Stimulated activated CD8-positive, alpha-beta memory T cell treated with anti-CD3 and anti-CD28 coated beads, Interleukin-15, amount 100 ng/mL, for 48 hours (primary cell): Measurements from ENCODE around the gene ADCY2.

Experiments
- DNase-seq, 2 donors: peaks; one replicate each; pipeline ENCODE4 v3.0.0-alpha.2; 2020; ENCODE audit warnings: low read depth in 2 of 2

The ADCY2 gene

DNA sequence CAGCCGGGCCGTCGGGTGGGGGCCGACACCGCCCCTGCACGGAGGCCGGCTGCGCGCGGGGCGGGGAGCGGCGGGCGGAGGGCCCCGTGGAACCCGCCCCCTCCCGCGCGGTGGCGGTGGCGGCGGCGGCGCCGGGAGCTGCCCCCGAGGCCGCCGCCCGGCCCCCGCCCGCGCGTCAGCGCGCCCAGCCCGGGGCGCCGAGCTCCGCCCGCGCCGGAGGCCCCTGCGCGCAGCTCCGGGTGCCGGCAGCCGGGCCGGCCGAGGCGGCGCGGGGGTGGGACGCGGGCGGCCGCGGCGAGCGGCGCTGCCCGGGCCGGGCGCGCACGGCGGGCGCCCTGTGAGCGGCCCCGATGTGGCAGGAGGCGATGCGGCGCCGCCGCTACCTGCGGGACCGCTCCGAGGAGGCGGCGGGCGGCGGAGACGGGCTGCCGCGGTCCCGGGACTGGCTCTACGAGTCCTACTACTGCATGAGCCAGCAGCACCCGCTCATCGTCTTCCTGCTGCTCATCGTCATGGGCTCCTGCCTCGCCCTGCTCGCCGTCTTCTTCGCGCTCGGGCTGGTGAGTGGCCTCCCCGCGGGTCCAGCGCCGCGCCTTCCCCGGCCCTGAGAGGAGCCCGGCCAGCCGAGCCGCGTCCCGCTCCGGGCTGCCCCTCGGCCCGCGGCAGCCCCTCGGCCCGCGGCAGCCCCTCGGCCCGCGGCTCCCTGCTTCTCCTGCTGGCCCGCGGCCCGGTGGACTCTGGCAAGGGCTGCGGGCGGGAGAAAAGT, at the start of gene ADCY2:
Gene ADCY2 (plus strand): TSS at position 192 of the 766 bp plus-strand sequence. CDS start 159 bp downstream, at position 351.
- DNase-seq, result no peak

DNA sequence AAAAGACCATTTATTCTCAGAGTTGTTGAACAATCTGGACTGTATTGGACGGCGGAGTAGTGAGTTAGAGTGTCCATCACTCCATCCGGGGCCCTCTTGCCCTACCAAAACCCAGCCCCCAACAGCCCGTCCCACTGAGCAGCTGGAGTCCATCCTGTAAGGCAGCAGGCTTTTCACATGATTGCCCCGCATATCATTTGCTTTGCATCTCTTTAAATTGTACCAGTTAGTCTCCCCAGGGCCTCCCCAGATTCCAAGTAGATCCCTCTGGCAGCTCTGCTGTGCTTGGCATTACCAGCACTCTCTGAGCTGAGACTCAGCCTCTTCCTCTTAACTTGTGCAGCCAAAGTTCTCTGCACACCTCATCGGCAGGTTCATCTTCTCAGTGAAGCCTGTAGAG, 48.6 kb upstream of the ADCY2 start:
- no peak for DNase-seq

- no peak for DNase-seq
Observed at GRCh38 chr5:7348168-7348854, 47.6 kb upstream of the ADCY2 start.

GRCh38 chr5:7361593-7361992, 34.3 kb upstream of the ADCY2 start:
- DNase-seq, result no peak

DNA sequence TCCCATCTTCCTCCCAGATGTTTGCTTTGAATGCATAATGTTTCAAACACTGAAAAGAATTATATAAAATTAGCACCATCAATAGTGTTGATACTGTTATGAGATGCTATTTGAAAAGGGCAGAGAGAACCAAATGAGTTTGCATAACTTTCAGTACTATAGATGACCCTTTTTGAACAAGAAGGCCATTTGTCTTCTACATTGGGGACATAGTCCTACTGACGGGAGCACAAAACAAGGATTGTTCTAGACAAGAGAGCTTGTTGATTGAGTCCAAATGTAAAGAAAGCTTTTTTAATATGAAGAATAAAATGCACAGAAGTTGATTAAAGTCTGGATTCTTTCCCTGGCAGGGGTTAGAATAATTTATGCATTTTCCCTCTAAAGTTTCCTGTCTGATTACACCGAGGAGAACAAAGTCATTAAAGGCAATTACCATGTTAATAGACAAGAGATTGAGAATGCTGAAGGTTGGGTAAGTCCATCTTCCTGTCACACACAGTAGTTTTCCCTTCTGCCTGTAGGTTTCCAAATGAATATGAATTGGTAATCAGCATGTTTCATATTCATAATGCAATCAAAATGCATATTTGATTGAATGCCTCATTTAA, 32.8 kb upstream of the ADCY2 start:
- no peak for DNase-seq

DNA sequence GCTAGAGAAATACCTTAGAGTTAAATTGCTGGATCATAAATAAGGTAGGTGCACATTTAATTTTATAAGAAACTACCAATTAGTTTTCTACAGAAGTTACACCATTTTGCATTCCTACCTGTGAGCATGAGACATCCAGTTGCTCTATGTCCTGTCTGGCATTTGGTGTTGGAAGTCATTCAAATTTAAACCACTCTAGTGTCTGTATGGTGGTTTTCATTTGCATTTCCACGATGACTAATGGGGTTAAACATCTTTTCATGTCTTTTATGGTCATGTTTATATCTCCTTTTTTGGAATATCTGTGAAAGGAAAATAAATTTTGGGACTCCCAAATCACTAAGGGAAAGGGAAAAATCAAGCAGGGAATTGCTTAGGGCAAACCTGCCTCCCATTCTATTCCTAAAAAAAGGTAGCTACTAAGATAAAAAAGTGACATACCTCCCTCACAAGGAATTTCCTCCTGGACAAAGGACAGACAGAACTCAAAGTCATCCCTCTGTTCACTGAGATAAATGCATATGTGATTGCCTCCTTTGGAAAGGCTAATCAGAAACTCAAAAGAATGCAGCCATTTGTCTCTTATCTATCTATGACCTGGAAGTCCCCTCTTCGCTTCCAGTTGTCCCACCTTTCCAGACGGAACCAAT, 31.6 kb upstream of the ADCY2 start:
- DNase-seq, result no peak

GRCh38 chr5:7367780-7368179, 28.2 kb upstream of the ADCY2 start:
- no peak for DNase-seq

DNA sequence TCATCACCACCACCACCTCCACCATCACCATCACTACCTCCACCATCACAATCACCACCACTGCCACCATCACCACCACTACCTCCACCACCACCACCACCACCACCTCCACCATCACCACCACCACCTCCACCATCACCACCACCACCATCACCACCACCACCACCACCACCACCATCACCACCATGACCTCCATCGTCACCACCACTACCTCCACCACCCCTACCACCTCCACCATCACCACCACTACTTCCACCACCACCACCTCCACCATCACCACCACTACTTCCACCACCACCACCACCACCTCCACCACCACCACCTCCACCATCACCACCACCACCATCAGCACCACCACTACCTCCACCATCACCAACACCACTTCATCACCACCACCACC, 23.5 kb upstream of the ADCY2 start:
- DNase-seq, result no peak

DNA sequence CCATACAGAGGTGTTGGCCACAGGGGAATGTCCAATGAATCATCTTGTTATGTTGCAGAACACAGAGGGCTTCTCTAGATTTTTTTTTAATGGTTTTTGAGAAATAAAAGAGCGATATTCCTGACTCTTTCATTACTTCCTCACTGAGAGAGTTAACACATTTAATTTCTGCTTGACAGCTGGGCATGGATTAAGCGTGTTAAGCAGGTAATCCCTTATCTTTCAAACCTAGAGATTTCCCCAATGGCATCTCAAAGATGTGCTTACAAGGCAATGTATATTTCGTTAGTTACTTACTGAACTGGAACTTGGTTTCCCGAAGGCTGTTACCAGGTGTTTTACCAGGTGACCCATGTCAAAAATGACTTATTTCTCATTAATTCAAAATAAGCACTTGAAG, 21.8 kb upstream of the ADCY2 start:
- DNase-seq, result no peak

DNA sequence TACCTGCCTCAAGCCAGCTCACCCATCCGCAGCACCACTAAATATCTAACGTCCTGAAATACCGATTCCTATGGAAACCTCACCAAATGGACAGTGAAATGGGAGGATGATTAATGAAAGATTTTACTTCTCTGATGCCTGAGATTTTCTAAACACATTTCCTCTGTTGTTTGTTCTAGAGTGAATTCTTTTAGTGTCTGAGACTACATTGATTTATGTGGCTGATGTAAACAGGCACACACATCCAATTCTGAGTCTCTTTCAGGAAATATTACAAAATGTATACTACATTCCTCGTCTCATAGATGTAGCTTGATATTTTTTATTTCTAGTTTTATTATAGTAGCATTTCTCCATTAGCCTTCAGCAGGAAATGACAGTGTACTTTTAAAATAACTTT, 20.5 kb upstream of the ADCY2 start:
- DNase-seq, result no peak

DNA sequence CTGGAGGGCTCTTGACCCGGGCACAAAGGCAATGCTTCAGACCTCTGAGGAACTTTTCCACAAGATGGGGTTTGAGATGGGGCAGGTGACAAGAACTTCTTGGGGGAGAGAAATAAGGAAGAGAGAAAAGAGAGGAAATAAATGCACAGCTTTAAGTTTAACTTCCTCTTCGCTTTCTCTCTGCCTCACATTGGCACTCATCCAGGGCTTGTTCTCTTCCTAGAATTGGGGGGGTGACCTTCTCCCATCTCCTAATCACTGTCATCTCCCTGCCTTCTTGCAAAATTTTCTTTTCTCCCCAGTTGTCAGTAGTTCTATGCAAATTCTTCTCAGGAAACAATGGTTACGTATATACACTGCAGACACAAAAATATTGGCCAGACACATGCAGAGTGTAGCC, 19.1 kb upstream of the ADCY2 start:
- no peak for DNase-seq

- no peak for DNase-seq
Observed at GRCh38 chr5:7377761-7378160, 18.2 kb upstream of the ADCY2 start.

GRCh38 chr5:7382588-7382987, 13.3 kb upstream of the ADCY2 start:
- DNase-seq, result no peak

DNA sequence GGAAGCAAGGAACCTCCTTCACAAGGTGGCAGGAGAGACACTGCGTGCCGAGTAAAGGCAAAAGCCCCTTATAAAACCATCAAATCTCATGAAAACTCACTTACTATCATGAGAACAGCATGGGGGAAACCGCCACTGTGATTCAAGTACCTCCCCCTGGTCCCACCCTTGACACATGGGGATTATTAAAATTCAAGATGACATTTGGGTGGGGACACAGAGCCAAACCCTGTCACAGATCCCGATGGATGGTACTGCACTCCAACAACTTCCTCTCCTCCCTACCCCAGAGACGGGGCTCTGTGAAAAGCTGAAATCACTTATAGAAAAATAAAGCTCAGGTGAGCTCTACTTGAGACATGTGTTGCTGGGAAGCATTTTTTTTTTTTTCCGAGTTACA, 10.3 kb upstream of the ADCY2 start:
- no peak for DNase-seq

DNA sequence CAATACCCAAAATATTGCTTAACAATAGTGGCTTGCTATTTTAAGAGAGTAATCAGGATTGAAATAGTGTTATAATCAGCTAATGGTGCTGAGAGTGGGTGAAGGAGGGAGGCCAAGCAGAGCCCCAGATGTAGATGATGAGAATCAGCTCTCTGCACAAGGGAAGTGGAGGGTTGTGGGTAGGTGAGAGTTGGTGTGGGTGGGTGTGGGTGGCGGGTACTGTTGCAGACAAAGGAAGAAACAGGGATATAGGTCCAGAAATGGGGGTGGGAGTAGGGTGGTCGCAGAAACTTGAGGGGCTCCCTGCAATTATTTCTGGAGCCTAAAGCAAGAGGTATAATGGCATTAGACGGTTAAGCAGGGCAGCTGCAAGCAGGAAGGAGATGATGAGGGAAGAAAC, 7.4 kb upstream of the ADCY2 start:
- DNase-seq, result no peak

DNA sequence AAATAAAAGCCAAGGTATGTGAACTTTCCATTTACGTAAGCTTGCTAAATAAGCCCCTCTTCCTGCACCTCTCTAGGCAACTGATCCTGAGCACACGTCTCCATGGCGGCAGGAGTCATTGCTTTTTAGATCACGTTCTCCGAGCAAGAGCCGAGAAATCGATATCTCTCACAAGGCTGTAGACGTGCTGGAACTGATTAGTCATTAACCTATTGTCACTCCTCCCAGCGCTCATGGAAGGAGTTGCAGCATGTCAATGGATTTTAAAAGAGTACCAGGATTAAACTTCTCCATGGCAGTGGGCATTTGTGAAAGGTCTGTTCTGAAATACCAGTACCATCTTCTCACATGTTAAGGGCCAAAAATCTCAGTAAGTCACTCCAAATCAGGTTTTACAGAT, 4.7 kb upstream of the ADCY2 start:
- DNase-seq, result no peak

- no peak for DNase-seq
Observed at GRCh38 chr5:7391814-7392692, 3.9 kb upstream of the ADCY2 start.

DNA sequence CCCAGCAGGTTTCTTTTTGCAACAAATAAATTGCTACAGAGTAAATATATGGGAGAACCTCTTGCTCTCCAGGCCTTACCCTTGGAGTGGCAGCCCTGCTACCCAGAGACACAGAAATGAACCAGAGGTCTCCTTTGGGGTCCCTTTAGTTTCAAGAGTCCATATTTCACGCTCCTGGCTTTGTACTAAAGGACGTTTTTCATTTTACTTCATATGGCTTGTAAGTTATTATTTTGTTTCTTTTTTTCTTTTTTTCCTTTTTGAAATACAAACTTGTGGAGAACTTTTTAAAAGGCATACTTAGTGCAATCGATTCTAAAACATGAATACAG, 3.3 kb upstream of the ADCY2 start:
- DNase-seq, result no peak

DNA sequence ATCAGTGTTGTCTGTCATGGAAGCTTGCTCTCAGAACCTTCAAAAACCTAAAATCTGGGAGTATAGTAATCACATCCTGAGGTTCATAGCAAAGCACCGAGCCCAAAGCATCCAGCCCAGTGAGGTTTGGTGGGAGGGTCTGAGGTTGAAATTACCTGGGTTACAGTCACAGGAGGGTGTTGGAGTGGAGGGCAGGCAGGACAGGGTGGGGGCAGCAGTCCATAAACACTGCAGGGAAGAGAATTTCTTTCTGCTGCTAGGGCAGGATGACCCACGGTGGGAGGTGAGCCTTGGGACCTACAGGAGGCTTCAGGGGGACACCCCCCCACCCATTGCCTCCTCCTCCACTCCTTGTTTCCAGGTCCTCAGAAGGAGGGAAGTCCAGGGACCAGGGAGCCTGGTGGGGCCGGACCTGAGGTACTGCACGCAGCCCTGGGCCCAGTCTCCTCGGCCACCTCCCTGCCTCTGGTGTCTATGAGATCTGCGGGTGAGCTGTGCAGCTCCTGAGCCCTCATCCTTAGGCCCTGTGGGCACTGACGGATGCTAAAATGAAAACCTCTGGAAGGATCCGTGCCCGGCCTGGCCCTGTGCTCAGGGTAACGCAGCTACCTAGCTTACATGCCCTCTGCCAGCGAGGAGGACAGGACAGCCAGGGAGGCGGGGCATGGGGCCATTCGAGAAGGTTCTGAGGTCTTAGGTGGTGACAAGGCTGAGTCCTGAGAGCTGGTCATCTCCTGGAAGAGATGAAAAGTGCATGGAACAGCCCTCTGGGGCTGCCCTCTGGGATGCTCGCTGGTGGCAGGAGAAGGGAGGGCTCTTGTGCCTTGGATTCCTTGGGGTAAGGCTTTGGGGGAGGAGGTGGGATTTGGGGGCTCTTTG, 1.8 kb upstream of the ADCY2 start:
- DNase-seq, result no peak

DNA sequence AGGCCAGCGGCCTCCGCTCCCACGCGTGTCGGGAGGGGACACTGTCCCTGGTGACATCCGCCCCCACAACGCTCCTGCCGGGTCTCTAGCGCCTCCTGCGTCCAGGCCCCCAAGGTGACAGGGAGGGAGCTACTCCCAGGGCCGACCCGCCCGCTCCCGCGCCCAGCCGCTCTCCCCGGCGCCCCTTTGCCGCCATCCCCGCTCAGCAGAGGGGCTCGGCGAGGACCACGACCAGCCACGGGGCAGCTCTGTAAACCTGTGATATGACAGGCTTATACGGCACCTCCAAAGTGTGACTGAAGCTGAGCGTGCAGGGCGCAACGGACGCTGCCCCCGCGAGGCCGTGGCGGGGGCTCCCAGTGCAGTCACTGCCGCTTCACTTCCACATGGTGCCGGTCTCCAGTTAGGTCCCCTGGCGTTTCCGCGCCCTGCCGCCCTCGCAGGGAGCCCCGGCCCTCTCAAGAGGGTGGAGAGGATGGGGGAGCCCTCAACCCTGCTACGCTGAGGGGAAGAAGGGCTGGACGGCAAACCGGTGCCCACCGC, 978 bp upstream of the ADCY2 start:
- DNase-seq, result no peak
